ENCODE data around the gene PHTF2.

GRCh38 chr7:77903597-77903996 is 105.0 kb downstream of the PHTF2 start:
- TF ChIP-seq CTCF (IDR thresholded peaks at IDR 0.05; ENCODE audit: poor library complexity) = no peak
- TF ChIP-seq EZH2 (IDR thresholded peaks at IDR 0.05; ENCODE audit: borderline replicate concordance) = no peak

All from hepatocyte (in vitro differentiated cells).